ENCODE results near the gene CKAP2L.

DNA sequence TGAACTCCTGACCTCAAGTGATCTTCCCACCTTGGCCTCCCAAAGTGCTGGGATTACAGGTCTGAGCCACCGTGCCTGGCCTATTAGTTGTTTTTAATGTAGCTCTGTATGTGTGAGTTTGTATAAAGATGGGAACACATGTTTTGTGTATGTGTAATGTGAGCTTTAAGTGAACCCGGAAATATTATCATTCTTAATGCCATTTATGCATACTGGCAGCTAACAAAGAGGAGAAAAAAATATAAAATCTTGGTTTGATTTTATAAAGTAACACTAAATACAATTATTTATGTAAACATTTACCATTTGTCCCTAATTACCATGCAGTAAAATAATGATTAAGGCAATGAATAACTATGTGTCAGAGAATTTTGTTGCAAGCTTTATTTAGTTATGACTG, 9.1 kb upstream of the CKAP2L start:
- TF ChIP-seq, protein P1, sequence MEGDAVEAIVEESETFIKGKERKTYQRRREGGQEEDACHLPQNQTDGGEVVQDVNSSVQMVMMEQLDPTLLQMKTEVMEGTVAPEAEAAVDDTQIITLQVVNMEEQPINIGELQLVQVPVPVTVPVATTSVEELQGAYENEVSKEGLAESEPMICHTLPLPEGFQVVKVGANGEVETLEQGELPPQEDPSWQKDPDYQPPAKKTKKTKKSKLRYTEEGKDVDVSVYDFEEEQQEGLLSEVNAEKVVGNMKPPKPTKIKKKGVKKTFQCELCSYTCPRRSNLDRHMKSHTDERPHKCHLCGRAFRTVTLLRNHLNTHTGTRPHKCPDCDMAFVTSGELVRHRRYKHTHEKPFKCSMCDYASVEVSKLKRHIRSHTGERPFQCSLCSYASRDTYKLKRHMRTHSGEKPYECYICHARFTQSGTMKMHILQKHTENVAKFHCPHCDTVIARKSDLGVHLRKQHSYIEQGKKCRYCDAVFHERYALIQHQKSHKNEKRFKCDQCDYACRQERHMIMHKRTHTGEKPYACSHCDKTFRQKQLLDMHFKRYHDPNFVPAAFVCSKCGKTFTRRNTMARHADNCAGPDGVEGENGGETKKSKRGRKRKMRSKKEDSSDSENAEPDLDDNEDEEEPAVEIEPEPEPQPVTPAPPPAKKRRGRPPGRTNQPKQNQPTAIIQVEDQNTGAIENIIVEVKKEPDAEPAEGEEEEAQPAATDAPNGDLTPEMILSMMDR (IDR thresholded peaks at IDR 0.05): no peak
- TF ChIP-seq POLR2A (IDR thresholded peaks at IDR 0.05) (no peak), EP300 (IDR thresholded peaks at IDR 0.05; ENCODE audit: low read depth) (no peak)
